Naive thymus-derived CD4-positive, alpha-beta T cell (primary cell): Measurements from ENCODE around the gene MEGF11. TPM values are rescaled to one million over a fixed set of nuclear protein-coding genes. Genes with fewer than 3 reads are reported as not detected.

Source experiments
- ATAC-seq: fragments of 150-1000 bp; cut with Tn5 transposase; 2 replicates; pipeline ENCODE4 v1.10.0; 2021; ENCODE audit warnings: mild to moderate bottlenecking, moderate library complexity
- CTCF ChIA-PET: fragments of 350-600 bp; sonication (Branson Sonifier 250); formaldehyde crosslinking; loops from one replicate; lab custom pipeline; 2021; ENCODE audit warnings: antibody characterized with exemption; lab: Charles Lee
- POLR2A ChIA-PET: fragments of 350-600 bp; sonication (Branson Sonifier 250); formaldehyde crosslinking; loops from one replicate; lab custom pipeline; 2021; ENCODE audit warnings: antibody characterized with exemption, inconsistent platforms; lab: Charles Lee
- DNase-seq, 9 donors: peaks; one replicate each; pipeline versions ENCODE4 v3.0.0 to v3.0.0-alpha.2; 2020 to 2022; ENCODE audit warnings: mixed read lengths in 1 of 9
- H3K27ac ChIP-seq: one replicate; pipeline ENCODE4 v1.7.0; 2013; ENCODE audit warnings: mild to moderate bottlenecking, low read depth, low read length, moderate library complexity
- H3K27me3 ChIP-seq, 2 donors: one replicate each; pipeline ENCODE4 v1.7.0; 2013; ENCODE audit warnings: low read length in 2 of 2, mild to moderate bottlenecking in 2 of 2, moderate library complexity in 2 of 2; ENCODE audit not compliant: control insufficient read depth in 2 of 2, insufficient read depth in 2 of 2
- H3K36me3 ChIP-seq, 3 experiments: 1 replicate in 2 of 3; 2 replicates in 1 of 3; pipeline ENCODE4 v1.7.0; 2013; ENCODE audit warnings: low read length in 3 of 3, mild to moderate bottlenecking in 3 of 3, moderate library complexity in 1 of 3; ENCODE audit not compliant: insufficient read depth in 3 of 3, control insufficient read depth in 2 of 3
- H3K4me1 ChIP-seq, 2 donors: one replicate each; pipeline ENCODE4 v1.7.0; 2013; ENCODE audit warnings: low read length in 2 of 2, mild to moderate bottlenecking in 2 of 2, moderate library complexity in 1 of 2; ENCODE audit not compliant: control insufficient read depth in 2 of 2, insufficient read depth in 2 of 2
- H3K4me3 ChIP-seq: 2 replicates; pipeline ENCODE4 v1.7.0; 2013; ENCODE audit warnings: mild to moderate bottlenecking, low read length
- H3K9me3 ChIP-seq, 3 experiments: 1 replicate in 2 of 3; 2 replicates in 1 of 3; pipeline ENCODE4 v1.7.0; 2013; ENCODE audit warnings: low read length in 3 of 3; ENCODE audit not compliant: control insufficient read depth in 2 of 3
- H3K27ac Mint-ChIP-seq, 9 donors: one replicate each; pipeline ENCODE4 v1.8.0; 2020 to 2022; ENCODE audit warnings: mixed read lengths in 9 of 9, mild to moderate bottlenecking in 8 of 9, moderate library complexity in 5 of 9, inconsistent platforms in 2 of 9
- H3K27me3 Mint-ChIP-seq, 5 donors: one replicate each; pipeline ENCODE4 v1.8.0; 2021 to 2022; ENCODE audit warnings: mixed read lengths in 5 of 5, mild to moderate bottlenecking in 1 of 5
- H3K36me3 Mint-ChIP-seq, 5 donors: one replicate each; pipeline ENCODE4 v1.8.0; 2020 to 2022; ENCODE audit warnings: mixed read lengths in 5 of 5, mild to moderate bottlenecking in 3 of 5, inconsistent platforms in 1 of 5
- H3K4me1 Mint-ChIP-seq, 7 donors: one replicate each; pipeline ENCODE4 v1.8.0; 2020 to 2022; ENCODE audit warnings: mixed read lengths in 7 of 7, mild to moderate bottlenecking in 3 of 7, inconsistent platforms in 1 of 7
- H3K4me3 Mint-ChIP-seq, 10 donors: one replicate each; pipeline ENCODE4 v1.8.0; 2020 to 2022; ENCODE audit warnings: mild to moderate bottlenecking in 10 of 10, mixed read lengths in 10 of 10, moderate library complexity in 6 of 10, inconsistent platforms in 2 of 10
- H3K9me3 Mint-ChIP-seq, 11 donors: one replicate each; pipeline ENCODE4 v1.8.0; 2020 to 2022; ENCODE audit warnings: mixed read lengths in 11 of 11, mild to moderate bottlenecking in 4 of 11, inconsistent platforms in 1 of 11, moderate library complexity in 1 of 11
- intact Hi-C, 2 donors: fragments of 100-400 bp; cut with micrococcal nuclease; formaldehyde crosslinking; loops; one replicate each; pipeline ENCODE4 v1.15.1; 2023
- polyA plus RNA-seq, 2 donors: library from polyadenylated mRNA; unstranded; fragments of 300-500 nt; fragmentation: Illumina TruSeq; gene quantifications; one replicate each; pipeline ENCODE4 v1.2.3, GENCODE V29; 2021
- total RNA-seq, 6 experiments: library from RNA in 5 of 6; stranded (reverse) in 5 of 6; gene quantifications; 1 replicate in 5 of 6; 2 replicates in 1 of 6; pipeline ENCODE4 v1.2.3 and lab custom pipeline; 2021 to 2026

Gene MEGF11
- total and polyA plus RNA-seq, 7 experiments from 2014 or later, result 0.45 TPM; not detected in 6

- Mint-ChIP-seq H3K4me1 (peaks cover 26 to 81% (median 68%) of the 10 kb centered on the region in 7 donors), H3K36me3 (peaks cover 5 to 41% (median 32%) of the 10 kb centered on the region in 5 donors), H3K4me3 (peak overlapping the region in 7 of 10 donors; percentile 25 to 76 (median 56)), H3K27ac (peak overlapping the region; percentile 84 to 99 (median 96)), H3K9me3 (peaks cover 0 to 4% (median 0%) of the 10 kb centered on the region in 11 donors), H3K27me3 (no peaks in the 10 kb centered on the region)
- H3K4me1 ChIP-seq, result peaks cover 15 to 44% of the 10 kb centered on the region in 2 donors
- no peaks in the 10 kb centered on the region for H3K9me3 ChIP-seq
- ATAC-seq, result peak; percentile 30
- peak overlapping the region; percentile 71 for H3K27ac ChIP-seq
- peak in 2 of 9 donors; percentile 19 to 25 for DNase-seq
- intact Hi-C loops, result loop anchor here in 1 of 2 donors (10.0 kb wide), 1 partner anchor 406 kb away; the partner anchor contains the start of gene DIS3L
- peaks cover 3 to 14% (median 8%) of the 10 kb centered on the region in 3 experiments for H3K36me3 ChIP-seq
- ChIA-PET POLR2A (no interaction called here), CTCF (no interaction called here)
- H3K4me3 ChIP-seq, result no peak overlapping the region
- H3K27me3 ChIP-seq, result no peaks in the 10 kb centered on the region
Measured at GRCh38 chr15:65888981-65889380, 364.6 kb downstream of the MEGF11 start.

GRCh38 chr15:65887565-65887964 is 366.0 kb downstream of the MEGF11 start:
- ATAC-seq (peak; percentile 93), DNase-seq (peak in 8 of 9 donors; percentile 41 to 89 (median 82))
- H3K9me3 ChIP-seq, result no peaks in the 10 kb centered on the region
- ChIA-PET POLR2A (interaction anchor here (0.7 to 1.0 kb wide), 3 partner anchors 8 to 19 kb away, joined by 3 read pairs; partner anchors contain the start of gene RAB11A), CTCF (no interaction called here)
- peaks cover 3 to 9% (median 8%) of the 10 kb centered on the region in 3 experiments for H3K36me3 ChIP-seq
- peaks cover 0 to 4% (median 0%) of the 10 kb centered on the region in 11 donors for H3K9me3 Mint-ChIP-seq
- no peaks in the 10 kb centered on the region for H3K27me3 Mint-ChIP-seq
- no peaks in the 10 kb centered on the region for H3K27me3 ChIP-seq
- H3K4me1 Mint-ChIP-seq, result peaks cover 35 to 92% (median 77%) of the 10 kb centered on the region in 7 donors
- intact Hi-C loops, result loop anchor here (1.0 to 10.0 kb wide), 4 partner anchors 18 to 407 kb away; partner anchors contain the start of genes RAB11A (in 2 of the 2) and DIS3L (in 1 of the 2)
- H3K4me1 ChIP-seq, result peaks cover 15 to 52% of the 10 kb centered on the region in 2 donors
- H3K36me3 Mint-ChIP-seq, result peaks cover 5 to 48% (median 34%) of the 10 kb centered on the region in 5 donors
- peak overlapping the region; percentile 26 to 82 (median 58) for H3K4me3 Mint-ChIP-seq
- peak overlapping the region; percentile 71 for H3K27ac ChIP-seq
- peak overlapping the region; percentile 84 to 99 (median 96) for H3K27ac Mint-ChIP-seq
- no peak overlapping the region for H3K4me3 ChIP-seq

- Histone ChIP-seq H3K27ac (no peak overlapping the region), H3K4me1 (peaks cover 22 to 70% of the 10 kb centered on the region in 2 donors), H3K4me3 (no peak overlapping the region), H3K27me3 (no peaks in the 10 kb centered on the region), H3K9me3 (no peaks in the 10 kb centered on the region), H3K36me3 (peaks cover 4 to 8% (median 5%) of the 10 kb centered on the region in 3 experiments)
- H3K4me3 Mint-ChIP-seq, result peak overlapping the region in 5 of 10 donors; percentile 4 to 65 (median 23)
- peaks cover 34 to 95% (median 84%) of the 10 kb centered on the region in 7 donors for H3K4me1 Mint-ChIP-seq
- CTCF ChIA-PET, result interaction anchor here (0.7 kb wide), 1 partner anchor 72 kb away, joined by 3 read pairs; no protein-coding TSS in a partner anchor
- ATAC-seq, result no peak
- peaks cover 0 to 4% (median 0%) of the 10 kb centered on the region in 11 donors for H3K9me3 Mint-ChIP-seq
- peaks cover 5 to 40% (median 24%) of the 10 kb centered on the region in 5 donors for H3K36me3 Mint-ChIP-seq
- POLR2A ChIA-PET, result no interaction called here
- intact Hi-C loops, result loop anchor here in 1 of 2 donors (10.0 kb wide), 1 partner anchor 409 kb away; the partner anchor contains the start of gene DIS3L
- H3K27me3 Mint-ChIP-seq, result no peaks in the 10 kb centered on the region
- H3K27ac Mint-ChIP-seq, result peak overlapping the region; percentile 43 to 99 (median 91)
- DNase-seq, result no peak
Measured at GRCh38 chr15:65885668-65886218, 367.8 kb downstream of the MEGF11 start.

- peak overlapping the region; percentile 57 for H3K27ac ChIP-seq
- H3K36me3 ChIP-seq, result peaks cover 3 to 12% (median 8%) of the 10 kb centered on the region in 3 experiments
- ChIA-PET POLR2A (interaction anchor here (0.9 kb wide), 1 partner anchor 15 kb away, joined by 3 read pairs; the partner anchor contains the start of gene RAB11A), CTCF (interaction anchor here (0.7 kb wide), 1 partner anchor 194 kb away, joined by 4 read pairs; no protein-coding TSS in a partner anchor)
- Mint-ChIP-seq H3K27ac (peak overlapping the region; percentile 39 to 99 (median 89)), H3K4me1 (peaks cover 34 to 98% (median 86%) of the 10 kb centered on the region in 7 donors), H3K27me3 (no peaks in the 10 kb centered on the region), H3K36me3 (peaks cover 5 to 42% (median 25%) of the 10 kb centered on the region in 5 donors), H3K9me3 (peaks cover 0 to 4% (median 0%) of the 10 kb centered on the region in 11 donors), H3K4me3 (peak overlapping the region in 7 of 10 donors; percentile 8 to 74 (median 35))
- no peaks in the 10 kb centered on the region for H3K9me3 ChIP-seq
- H3K4me1 ChIP-seq, result peaks cover 22 to 71% of the 10 kb centered on the region in 2 donors
- DNase-seq, result peak in 3 of 9 donors; percentile 12 to 35 (median 12)
- no peak overlapping the region for H3K4me3 ChIP-seq
- no peaks in the 10 kb centered on the region for H3K27me3 ChIP-seq
- peak; percentile 33 for ATAC-seq
- intact Hi-C loops, result loop anchor here in 1 of 2 donors (10.0 kb wide), 1 partner anchor 410 kb away; the partner anchor contains the start of gene DIS3L
Measured at GRCh38 chr15:65884511-65884910, 369.0 kb downstream of the MEGF11 start.

- intact Hi-C loops, result loop anchor here in 1 of 2 donors (10.0 kb wide), 1 partner anchor 411 kb away; the partner anchor contains the start of gene DIS3L
- no peaks in the 10 kb centered on the region for H3K27me3 Mint-ChIP-seq
- Histone ChIP-seq H3K36me3 (peaks cover 6 to 12% (median 12%) of the 10 kb centered on the region in 3 experiments), H3K27ac (peak overlapping the region; percentile 57), H3K9me3 (no peaks in the 10 kb centered on the region), H3K27me3 (no peaks in the 10 kb centered on the region), H3K4me1 (peaks cover 16 to 62% of the 10 kb centered on the region in 2 donors), H3K4me3 (no peak overlapping the region)
- CTCF ChIA-PET, result no interaction called here
- H3K27ac Mint-ChIP-seq, result peak overlapping the region in 8 of 9 donors; percentile 60 to 99 (median 90)
- H3K4me1 Mint-ChIP-seq, result peaks cover 31 to 90% (median 76%) of the 10 kb centered on the region in 7 donors
- peaks cover 0 to 4% (median 0%) of the 10 kb centered on the region in 11 donors for H3K9me3 Mint-ChIP-seq
- no peak for ATAC-seq
- peaks cover 5 to 37% (median 25%) of the 10 kb centered on the region in 5 donors for H3K36me3 Mint-ChIP-seq
- H3K4me3 Mint-ChIP-seq, result peak overlapping the region in 7 of 10 donors; percentile 20 to 74 (median 27)
- POLR2A ChIA-PET, result interaction anchor here (0.6 to 0.9 kb wide), 3 partner anchors 14 to 184 kb away, joined by 3 read pairs; partner anchors contain the start of gene RAB11A
- DNase-seq, result no peak
Measured at GRCh38 chr15:65883571-65883970, 370.0 kb downstream of the MEGF11 start.
